NK-92 (cell line): ENCODE data around the gene OPA3.

Experiments used
- DNase-seq: peaks from one replicate; lab custom pipeline; 2025; ENCODE audit not compliant: unreplicated experiment; lab: John Stamatoyannopoulos, UW

The OPA3 gene

DNA sequence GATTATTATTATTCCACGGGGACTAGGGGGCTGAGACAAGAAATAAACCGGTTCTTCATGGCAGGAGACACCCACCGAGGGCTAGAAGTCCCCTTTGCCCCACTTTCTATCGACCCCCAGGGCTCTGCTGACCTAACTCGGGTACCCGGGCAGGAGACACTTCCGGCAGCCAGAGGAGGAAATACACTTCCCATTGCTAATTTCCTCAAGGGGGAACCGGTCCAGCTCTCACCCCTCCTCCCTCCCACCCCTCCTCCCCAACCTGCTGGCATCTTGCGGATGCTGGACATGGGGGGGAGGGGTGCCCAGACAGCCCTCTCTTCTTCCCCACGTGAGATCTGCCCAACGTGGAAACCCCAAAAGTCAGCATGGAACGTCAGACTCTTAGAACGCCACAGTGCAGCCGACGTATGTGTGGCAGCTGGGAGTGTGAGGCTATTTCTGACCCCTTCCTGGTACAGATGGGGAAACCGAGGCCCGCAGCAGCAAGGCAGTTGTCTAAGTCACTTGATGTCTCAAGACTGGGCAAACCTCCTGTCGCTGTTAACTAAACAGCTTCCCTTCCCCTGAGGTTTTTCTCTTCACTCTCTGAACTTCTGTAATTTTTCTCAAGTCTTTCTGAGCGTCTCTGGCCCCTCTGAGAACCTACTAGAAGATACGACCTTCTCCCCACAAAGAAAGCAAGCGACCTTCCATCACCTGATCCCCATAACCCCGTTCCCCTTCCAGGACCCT lies 13.8 kb upstream of the OPA3 start:
- DNase-seq: no peak

DNA sequence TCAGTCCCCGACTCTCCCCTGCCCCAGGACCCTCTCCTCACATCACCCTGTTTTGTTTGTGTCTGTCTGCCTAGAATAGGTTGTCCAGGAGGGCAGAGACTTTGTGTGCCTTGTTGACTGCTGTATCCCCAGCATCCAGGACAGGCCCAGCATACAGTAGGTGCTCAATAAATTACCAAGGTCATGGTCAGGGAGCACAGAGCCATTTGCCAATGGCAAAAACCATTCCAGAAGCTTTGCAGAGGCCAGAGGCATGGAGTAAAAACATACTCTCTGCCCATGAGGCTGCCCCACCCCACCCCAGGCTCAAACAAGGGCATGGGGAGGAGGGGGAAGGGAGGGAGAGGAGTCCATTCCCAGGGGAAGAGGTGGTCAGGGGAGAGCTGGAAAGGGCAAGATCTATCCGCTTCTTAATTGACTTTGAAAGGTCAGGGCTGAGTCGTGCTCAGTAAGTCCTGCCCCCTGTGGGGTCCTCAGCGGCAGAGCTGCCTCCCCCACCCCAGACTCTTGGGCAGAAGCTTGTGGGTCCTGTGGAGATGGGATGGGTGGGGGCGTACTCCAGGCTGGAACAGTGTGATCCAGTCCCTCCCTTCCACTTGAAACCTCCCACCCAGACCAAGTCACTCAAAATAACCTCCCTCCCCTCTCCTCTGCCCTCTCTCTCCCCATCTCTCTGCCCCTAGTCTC lies 13.0 kb upstream of the OPA3 start:
- DNase-seq: no peak

DNA sequence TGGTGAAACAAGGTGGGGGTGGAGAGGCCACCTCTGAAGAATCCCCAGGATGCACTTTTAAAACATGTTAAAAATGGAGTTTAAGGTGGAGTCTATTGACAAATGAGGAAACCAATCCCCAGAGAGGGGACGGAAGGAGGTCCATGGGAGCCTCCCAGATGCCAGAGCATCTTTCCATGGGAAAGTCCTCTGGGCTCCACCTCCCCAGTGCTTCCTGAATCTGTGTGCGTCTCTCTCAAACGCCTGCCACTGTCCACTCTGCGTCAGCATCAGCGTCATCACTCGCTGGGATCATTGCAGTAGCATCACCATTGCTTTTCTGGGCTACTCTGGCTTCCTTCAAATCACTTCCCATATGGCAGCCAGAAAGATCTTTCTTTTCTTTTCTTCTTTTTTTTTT lies 11.2 kb upstream of the OPA3 start:
- no peak for DNase-seq

DNA sequence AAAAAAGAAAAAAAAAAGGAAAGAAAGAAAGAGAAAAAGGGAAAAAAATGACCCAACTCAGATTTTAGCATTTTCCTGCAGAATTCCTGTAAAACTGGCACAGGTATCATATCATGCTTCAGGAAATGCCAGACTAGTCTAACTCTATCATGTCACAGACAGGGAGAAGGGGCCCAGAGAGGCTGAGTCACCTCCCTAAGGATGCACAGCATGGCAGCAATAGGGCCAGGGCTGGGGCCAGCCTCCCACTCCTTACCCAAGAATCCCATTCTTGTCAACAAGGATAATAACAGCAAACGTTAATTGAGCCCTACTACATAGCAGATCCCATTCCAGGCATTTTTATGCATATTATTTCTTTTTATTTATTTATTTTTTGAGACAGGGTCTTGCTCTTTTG lies 8.9 kb upstream of the OPA3 start:
- DNase-seq: no peak

DNA sequence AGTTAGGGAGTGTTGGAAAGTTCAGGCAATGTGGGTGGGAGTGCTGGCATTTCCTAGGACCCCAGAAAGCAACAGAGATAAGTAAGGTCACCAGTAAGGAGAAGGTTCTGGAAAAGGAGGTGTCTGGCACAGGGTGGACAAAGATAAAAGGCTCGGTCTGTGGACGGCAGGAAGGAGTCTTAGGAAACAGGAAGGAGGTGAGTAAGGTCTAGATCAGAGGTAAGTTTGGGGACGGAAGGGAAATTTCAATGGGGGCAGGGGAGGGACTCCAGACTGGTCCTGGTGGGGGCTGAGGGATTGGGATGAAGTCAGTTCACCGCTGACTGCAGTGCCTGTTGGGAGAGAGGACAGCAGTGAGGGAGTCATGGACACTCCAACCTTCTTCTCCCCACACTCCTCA lies 7.8 kb upstream of the OPA3 start:
- DNase-seq: no peak

DNA sequence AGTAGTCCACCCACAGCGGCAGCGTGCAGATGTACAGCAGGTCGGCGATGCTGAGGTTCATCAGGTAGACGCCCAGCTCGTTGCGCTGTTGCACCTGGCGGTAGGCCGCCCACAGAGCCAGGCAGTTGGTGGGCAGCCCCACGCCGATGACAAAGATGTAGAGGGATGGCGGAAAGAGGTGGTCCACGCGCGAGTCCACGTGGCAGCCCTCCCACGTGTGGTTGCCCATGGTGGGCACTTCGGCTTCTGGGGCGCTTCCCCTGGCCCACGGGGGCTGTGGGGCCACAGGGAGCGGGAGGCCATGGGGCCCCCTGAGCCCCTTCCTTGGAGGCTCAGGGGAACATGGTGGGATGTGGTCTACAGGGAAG lies 7.0 kb upstream of the OPA3 start:
- no peak for DNase-seq

DNA sequence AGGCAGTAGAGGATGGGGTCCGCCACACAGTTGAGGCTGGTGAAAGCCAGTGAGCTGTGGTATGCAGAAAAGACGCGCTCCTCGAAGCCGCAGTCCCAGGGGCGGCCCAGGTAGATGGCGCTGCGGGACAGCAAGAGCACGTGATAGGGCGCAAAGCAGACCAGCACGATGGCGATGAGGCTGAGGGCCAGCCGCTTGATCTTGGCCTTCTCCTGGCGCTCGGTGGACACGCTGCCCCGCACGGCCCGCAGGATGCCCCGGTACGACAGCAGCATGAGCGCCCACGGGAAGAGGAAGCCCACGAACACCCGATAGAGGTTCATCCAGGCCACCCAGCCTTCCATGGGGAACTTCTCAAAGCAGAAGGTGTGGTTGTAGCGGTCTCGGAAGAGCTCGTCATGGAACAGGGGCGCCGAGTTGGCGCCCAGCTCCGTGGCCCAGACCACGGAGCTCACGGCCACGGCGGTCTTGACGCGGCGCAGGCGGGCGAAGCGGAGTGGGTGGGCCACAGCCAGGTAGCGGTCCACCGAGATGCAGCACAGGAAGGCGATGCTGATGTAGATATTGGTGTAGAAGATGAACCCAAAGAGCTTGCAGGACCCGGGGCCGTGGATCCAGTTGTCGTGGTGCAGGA lies 6.5 kb upstream of the OPA3 start:
- no peak for DNase-seq

DNA sequence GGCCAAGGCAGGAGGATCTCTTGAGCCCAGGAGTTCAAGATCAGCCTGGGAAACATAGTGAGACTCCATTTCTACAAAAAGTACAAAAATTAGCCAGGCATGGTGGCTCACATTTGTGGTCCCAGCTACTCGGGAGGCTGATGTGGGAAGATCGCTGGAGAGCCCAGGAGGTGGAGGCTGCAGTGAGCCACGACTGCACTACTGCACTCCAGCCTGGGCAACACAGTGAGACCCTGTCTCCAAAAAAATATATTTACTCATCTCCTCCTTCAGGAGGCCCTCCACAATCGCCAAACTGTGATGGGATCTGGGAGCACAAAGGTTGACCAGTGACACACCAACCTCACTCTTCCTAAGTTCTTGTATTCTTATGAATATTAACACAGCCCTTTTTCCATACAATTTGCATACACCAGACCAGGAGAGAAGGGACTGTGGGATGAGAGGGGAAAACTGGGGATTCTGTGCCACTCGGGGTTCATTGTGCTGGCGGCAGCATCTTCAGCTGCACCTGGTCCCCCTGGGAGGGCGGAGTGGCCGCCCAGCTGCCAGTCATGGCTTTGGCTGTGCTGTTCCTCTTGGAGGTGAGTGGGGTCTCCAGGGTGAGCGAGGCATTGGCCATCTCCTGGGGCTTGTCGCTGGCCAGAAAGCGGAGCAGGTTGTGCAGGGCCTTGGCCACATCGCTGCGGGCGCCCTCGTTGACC lies 5.8 kb upstream of the OPA3 start:
- DNase-seq: no peak

DNA sequence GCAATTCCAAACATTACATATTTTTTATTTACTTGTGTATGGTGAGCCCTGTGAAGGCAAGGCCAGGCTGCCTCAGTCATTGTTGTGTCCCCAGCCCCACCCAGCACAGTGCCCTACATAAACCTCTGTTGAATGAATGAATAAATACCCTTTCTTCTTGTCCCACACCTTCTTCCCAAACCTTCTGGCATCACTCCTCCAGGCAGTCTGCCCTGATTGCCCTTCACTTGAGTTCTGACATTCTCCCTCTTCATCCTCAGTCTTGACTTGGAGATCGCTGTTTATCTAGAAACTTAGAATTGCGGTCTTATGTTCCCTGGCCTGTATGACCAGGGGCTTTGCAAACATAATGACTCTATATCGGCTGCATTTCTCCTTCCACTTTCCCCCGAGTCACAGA lies 5.2 kb upstream of the OPA3 start:
- DNase-seq: no peak

DNA sequence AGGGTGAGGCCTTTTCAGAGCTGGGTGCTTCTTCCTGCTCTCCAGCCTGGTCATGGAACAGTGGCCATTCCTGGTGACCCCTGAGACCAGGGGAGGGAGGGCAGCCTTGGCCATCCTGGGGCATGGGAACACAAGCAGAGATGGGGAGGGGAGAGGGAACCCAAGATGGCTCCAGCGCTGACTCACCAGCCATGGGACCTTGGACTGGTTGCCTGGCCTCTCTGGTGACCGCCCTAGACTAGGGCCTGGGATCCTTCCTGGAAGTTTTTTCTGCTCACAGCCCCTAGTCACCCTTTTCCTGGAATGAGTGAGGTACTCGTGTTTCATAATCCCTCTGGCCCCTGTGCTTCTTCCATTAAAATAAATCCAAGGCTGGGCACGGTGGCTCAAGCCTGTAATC lies 3.3 kb upstream of the OPA3 start:
- DNase-seq: no peak

DNA sequence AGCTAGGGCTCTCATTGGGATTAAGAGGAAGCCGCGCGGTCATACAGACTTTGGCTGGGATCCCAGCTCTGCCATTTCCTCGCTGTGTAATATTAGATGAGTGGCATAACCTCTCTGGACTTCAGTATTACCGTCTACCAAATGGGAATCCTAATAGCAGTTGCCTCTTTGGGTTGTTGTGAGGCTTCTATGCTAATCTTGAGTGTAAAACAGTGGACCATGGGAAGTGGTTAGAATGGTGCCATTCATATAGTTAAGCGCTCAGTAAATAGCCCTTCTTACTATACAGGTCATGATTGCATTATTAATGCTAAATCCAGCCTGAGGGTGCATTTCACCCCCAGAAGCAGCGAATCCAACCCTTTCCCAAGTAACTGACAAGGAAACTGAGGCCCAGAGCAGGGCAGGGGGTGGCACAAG lies 566 bp upstream of the OPA3 start:
- DNase-seq: no peak

DNA sequence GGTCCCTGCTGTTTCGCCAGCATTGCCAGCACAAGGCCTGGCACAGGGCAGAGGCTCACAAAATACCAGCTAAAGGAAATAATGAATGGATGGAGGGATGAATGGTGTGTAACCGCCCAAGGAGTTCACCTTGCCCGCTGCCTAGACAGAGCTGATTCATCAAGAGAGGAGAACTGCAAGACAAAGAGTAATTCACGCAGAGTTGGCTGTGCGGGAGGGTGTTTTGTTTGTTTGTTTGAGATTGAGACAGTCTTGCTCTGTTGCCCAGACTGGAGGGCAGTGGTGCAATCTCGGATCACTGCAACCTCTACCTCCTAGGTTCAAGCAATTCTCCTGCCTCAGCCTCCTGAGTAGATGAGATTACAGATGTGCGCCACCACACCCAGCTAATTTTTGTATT lies 3.0 kb downstream of the OPA3 start:
- DNase-seq: no peak

DNA sequence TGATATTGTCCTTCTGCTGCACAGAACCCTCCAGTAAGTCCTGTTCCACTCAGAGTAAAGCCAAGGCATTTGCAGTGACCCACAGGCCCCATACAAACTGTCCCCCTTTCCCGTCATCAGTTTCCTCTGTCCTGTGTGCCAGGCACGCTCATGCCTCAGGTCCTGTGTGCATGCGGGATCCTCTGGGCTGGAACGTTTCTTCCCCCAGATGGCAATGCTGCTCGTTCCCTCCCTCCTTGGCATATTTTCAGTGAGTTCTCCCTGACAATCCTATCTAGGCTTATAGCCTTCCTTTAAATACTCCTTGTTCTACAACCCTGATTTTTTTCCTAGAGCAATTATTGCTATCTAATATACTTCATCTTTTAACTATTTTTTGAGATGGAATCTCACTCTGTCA lies 5.7 kb downstream of the OPA3 start:
- no peak for DNase-seq

DNA sequence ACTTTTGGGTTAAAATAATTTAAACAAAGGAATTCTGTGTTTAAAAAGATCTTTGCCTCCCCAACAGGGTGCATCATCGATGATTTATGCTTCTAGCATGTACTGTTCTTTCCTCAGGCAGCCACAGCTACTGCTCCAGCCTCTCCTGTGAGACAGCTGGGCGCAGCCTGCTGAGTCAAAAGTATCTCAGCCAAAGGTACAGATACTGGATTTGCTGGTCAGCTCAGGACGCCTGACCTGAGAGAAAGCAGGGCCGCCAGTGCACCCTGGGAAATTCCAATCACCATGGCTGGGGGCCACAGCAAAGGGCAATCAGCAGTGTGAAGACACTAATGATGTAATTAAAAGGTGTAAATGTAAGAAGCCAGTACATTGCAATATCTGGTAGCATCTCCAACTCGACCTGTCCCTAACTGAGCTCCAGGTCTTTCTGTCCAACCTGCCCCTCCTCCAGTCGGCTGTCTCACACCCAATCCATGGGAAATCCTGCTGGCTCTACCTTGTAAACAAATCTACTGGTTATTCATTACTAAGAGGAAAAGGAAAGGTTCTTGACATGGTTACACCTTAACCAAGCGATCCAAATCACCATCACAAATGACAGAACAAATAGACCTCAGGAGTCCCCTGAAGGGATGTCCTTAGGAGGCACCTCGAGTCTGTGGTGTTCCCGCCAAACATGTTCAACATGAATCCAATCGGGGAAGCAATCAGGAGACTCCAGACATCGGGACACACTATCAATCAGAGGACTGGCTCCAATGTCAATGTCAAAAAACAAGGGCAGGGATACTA lies 7.3 kb downstream of the OPA3 start:
- no peak for DNase-seq

DNA sequence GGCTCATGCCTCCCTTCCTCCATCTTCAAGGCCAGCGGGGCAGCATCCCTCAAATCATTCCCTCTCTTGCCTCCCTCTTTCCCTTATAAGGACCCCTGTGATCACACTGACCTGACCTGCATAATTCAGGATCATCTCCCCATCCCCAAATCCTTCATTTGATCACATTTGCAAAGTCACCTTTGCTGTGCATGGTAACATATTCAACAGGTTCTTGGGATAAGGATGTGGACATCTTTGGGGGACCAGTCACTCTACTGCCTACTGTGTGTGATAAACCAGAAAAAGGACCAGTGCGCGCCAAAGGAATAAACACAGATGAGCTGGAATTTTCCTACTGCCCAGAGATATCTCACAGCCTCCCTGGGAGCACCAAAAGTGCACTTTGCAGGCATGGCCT lies 7.9 kb downstream of the OPA3 start:
- DNase-seq: no peak

DNA sequence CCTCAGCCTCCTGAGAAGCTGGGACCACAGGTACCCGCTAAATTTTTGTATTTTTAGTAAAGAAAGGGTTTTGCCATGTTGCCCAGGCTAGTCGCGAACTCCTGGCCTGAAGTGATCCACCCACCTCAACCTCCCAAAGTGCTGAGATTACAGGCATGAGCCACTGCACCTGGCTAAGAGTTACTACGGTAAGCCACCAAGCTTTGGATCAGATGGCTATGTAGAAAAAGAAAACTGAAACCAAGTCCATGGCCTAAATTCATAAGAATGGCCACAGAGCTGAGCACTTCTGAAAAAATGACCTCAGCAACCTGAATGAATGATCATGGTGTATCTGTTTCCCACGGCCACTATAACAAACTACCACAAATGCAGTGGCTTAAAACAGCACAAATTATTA lies 9.4 kb downstream of the OPA3 start:
- DNase-seq: no peak

DNA sequence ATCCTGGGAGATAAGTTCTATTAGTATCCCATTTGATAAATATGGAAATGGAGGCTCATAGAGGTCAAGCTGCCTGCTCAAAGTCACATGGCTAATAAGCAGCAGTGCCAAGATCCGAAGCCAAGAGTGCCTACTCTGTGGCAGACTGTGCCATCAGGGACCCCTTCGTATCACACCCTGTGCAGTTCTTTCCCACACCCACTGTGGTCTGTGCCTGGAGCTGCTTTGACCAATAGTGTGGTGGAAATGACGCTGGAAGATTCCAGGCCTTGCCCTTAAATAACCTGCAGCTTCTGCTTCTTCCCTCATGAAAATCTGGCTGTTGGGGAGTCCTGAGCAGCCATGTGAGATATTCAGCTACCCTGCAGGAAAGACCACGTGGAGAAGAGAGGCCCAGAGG lies 10.1 kb downstream of the OPA3 start:
- DNase-seq: no peak

DNA sequence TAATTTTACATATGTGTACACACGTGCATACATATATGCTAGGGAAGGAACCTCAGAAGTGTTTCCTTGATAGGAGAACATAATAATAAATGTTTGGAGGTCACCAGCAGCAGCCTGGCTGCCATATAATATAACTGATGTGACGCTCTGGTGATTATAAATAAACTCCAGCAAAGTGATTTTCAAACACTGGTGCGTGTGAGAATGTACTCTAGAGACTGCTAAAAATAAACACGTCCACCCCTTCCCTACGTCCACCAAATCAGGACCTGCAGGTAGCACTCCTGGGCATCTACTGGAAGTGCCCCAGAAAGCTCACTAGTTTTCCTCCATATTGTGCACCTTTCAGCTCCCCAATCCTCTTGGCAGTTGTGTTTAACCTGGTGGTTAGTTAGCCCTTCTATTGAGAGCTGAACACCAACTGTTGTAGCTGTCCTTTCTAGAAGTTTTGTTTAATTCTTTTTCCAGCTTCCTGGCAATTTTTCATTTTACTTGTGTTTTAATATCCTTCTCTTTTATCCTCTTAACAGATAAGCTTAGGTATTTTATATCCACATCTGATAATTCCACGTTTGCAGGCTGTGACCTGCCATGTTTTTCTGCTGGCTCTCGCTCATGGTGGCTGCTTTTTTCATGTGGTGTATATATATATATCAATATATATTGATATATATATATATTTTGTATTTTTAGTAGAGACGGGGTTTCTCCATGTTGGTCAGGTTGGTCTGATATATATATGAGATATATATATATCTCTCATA lies 13.0 kb downstream of the OPA3 start:
- DNase-seq: no peak

DNA sequence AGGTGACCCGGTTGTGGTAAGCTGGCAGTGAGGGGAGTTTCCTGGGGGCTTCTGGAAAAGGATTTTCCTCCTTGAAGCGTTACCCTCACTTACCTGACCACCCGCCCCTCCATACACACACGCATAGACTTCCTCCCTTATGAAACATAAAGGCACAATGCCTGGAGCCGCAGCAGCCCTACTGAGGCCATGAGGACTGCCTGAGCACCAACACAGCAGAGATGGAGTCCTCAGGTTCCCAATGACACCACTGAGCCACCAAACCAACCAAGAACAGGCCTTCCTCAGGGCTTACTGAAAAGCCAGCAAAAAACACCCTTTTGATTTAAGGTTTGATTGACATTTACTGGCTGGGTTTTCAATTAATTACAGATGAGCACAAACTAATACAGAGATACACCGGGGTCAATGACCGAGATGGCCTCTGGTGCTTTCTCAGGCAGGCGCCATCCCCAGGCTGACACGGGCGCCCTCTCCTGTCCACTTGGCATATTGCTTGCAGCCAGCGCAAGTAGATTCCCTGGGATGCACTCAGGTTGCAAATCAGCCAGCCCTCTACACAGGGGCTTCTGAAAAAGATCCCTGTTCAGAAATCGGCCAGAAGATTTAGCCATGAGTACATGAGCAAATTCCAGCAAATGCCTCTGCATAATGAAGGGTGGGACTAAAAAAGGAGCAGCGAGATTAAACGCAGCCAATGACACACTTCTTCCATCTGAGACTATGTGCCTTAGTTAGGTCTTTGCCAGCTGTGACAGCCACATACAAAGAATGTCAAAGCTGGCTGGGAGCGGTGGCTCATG lies 14.8 kb downstream of the OPA3 start:
- DNase-seq: no peak

DNA sequence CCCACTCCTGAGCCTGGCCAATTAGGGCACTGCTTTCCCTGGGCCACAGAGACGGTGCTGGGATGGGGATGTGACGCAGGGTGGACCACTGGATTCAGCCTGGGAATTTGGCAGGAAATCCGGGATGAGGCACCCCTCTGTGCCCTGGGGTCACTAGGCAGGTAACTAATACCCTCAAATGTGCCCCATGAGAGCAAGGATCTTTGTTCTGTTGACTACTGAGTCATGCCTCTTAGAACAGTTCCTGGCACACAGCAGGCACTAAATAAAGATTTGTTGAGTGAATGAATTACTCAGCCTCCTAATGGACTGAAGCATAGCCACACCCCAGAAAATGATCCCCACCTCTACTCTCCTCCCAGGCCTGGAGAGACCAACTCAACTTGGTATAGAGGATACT lies 15.9 kb downstream of the OPA3 start:
- no peak for DNase-seq
